Mesenchymal stem cell (in vitro differentiated cells and primary cell): ENCODE results near the gene ITGB5.

Source experiments
- DNase-seq: peaks from one replicate; pipeline ENCODE4 v3.0.0-alpha.2; 2013
- H2AFZ ChIP-seq: one replicate; pipeline ENCODE4 v1.6.1; 2013; ENCODE audit warnings: low read depth, mild to moderate bottlenecking, control low read depth, inconsistent platforms, low read length, moderate library complexity
- H2AK5ac ChIP-seq: 2 replicates; pipeline ENCODE4 v1.6.1; 2013; ENCODE audit warnings: low read length, moderate library complexity, mild to moderate bottlenecking, inconsistent platforms; ENCODE audit not compliant: severe bottlenecking
- H2BK120ac ChIP-seq: one replicate; pipeline ENCODE4 v1.6.1; 2013; ENCODE audit warnings: low read depth, mild to moderate bottlenecking, inconsistent platforms, low read length, moderate library complexity
- H2BK12ac ChIP-seq, 2 experiments: one replicate each; pipeline ENCODE4 v1.6.1; 2013; ENCODE audit warnings: inconsistent platforms in 2 of 2, low read length in 2 of 2, mild to moderate bottlenecking in 2 of 2, moderate library complexity in 2 of 2, control low read depth in 1 of 2
- H2BK15ac ChIP-seq: one replicate; pipeline ENCODE4 v1.6.1; 2013; ENCODE audit warnings: mild to moderate bottlenecking, low read depth, inconsistent platforms; ENCODE audit not compliant: poor library complexity, severe bottlenecking
- H2BK5ac ChIP-seq: 2 replicates; pipeline ENCODE4 v1.6.1; 2013; ENCODE audit warnings: low read depth, mild to moderate bottlenecking, low read length, control low read depth, inconsistent platforms; ENCODE audit not compliant: poor library complexity, severe bottlenecking
- H3K14ac ChIP-seq, 2 experiments: one replicate each; pipeline ENCODE4 v1.6.1; 2013; ENCODE audit warnings: inconsistent platforms in 2 of 2, low read length in 2 of 2, control low read depth in 1 of 2, mild to moderate bottlenecking in 1 of 2, moderate library complexity in 1 of 2
- H3K18ac ChIP-seq, 2 experiments: one replicate each; pipeline ENCODE4 v1.6.1; 2013; ENCODE audit warnings: inconsistent platforms in 2 of 2, low read length in 2 of 2, control low read depth in 1 of 2, low read depth in 1 of 2, mild to moderate bottlenecking in 1 of 2
- H3K23ac ChIP-seq, 2 experiments: one replicate each; pipeline ENCODE4 v1.6.1; 2013; ENCODE audit warnings: inconsistent platforms in 2 of 2, low read length in 2 of 2, mild to moderate bottlenecking in 2 of 2, moderate library complexity in 2 of 2, control low read depth in 1 of 2
- H3K27ac ChIP-seq: 2 replicates; pipeline ENCODE4 v1.5.1; 2013; ENCODE audit warnings: mild to moderate bottlenecking, moderate library complexity, low read length, control low read depth, inconsistent platforms; ENCODE audit not compliant: poor library complexity, severe bottlenecking
- H3K27me3 ChIP-seq, 2 experiments: 2 replicates each; pipeline versions ENCODE4 v1.6.1 to v1.7.0; 2013; ENCODE audit warnings: low read length in 2 of 2, mild to moderate bottlenecking in 2 of 2, moderate library complexity in 2 of 2, control low read depth in 1 of 2, inconsistent platforms in 1 of 2; ENCODE audit not compliant: control insufficient read depth in 1 of 2, insufficient read depth in 1 of 2
- H3K36me3 ChIP-seq, 2 experiments: 2 replicates each; pipeline versions ENCODE4 v1.6.1 to v1.7.0; 2013; ENCODE audit warnings: low read length in 2 of 2, control low read depth in 1 of 2, inconsistent platforms in 1 of 2, low read depth in 1 of 2, mild to moderate bottlenecking in 1 of 2; ENCODE audit not compliant: insufficient read depth in 2 of 2, control insufficient read depth in 1 of 2
- H3K4ac ChIP-seq, 2 experiments: one replicate each; pipeline ENCODE4 v1.6.1; 2013; ENCODE audit warnings: inconsistent platforms in 2 of 2, low read length in 2 of 2, mild to moderate bottlenecking in 2 of 2, moderate library complexity in 2 of 2, control low read depth in 1 of 2, low read depth in 1 of 2
- H3K4me1 ChIP-seq: 2 replicates; pipeline ENCODE4 v1.6.1; 2013; ENCODE audit warnings: low read depth, low read length, control low read depth; ENCODE audit not compliant: control insufficient read depth, insufficient read depth
- H3K4me2 ChIP-seq: 2 replicates; pipeline ENCODE4 v1.6.1; 2013; ENCODE audit warnings: low read length, mild to moderate bottlenecking, inconsistent platforms; ENCODE audit not compliant: poor library complexity, severe bottlenecking
- H3K4me3 ChIP-seq, 2 experiments: 2 replicates each; pipeline versions ENCODE4 v1.5.1 to v1.7.0; 2013; ENCODE audit warnings: low read length in 2 of 2, mild to moderate bottlenecking in 2 of 2, control low read depth in 1 of 2, low read depth in 1 of 2; ENCODE audit not compliant: insufficient read depth in 1 of 2
- H3K79me1 ChIP-seq: replicated peaks from 2 replicates; pipeline ENCODE4 v1.6.1; 2013; ENCODE audit warnings: mild to moderate bottlenecking, control low read depth, low read length, inconsistent platforms; ENCODE audit not compliant: poor library complexity, severe bottlenecking
- H3K9ac ChIP-seq: 2 replicates; pipeline ENCODE4 v1.7.0; 2013; ENCODE audit warnings: mild to moderate bottlenecking, low read length, moderate library complexity
- H3K9me3 ChIP-seq: 2 replicates; pipeline ENCODE4 v1.7.0; 2013; ENCODE audit warnings: mild to moderate bottlenecking, low read length; ENCODE audit not compliant: control insufficient read depth
- H4K8ac ChIP-seq: one replicate; pipeline ENCODE4 v1.6.1; 2013; ENCODE audit warnings: inconsistent platforms, mild to moderate bottlenecking, low read length, moderate library complexity
- H4K91ac ChIP-seq: one replicate; pipeline ENCODE4 v1.6.1; 2013; ENCODE audit warnings: mild to moderate bottlenecking, low read length, inconsistent platforms
- WGBS: methylation state at CpG from one replicate; pipeline ENCODE4 v1.1.7; 2013; ENCODE audit warnings: mixed read lengths; 5-methylcytosine and 5-hydroxymethylcytosine counted together

ITGB5 gene

GRCh38 chr3:124886168-124887056 is 753 bp downstream of the ITGB5 start:
- Histone ChIP-seq H3K4me2 (peak overlapping the region; percentile 83), H3K14ac (peak overlapping the region; percentile 81 to 96), H3K9me3 (no peaks in the 10 kb centered on the region), H4K8ac (peak overlapping the region; percentile 83), H2BK15ac (peak overlapping the region; percentile 95), H2BK12ac (peak overlapping the region; percentile 4 to 43), H3K27ac (peak overlapping the region; percentile 59), H2AK5ac (no peak overlapping the region), H4K91ac (peak overlapping the region; percentile 93), H2AFZ (no peak overlapping the region), H3K27me3 (no peaks in the 10 kb centered on the region), H3K9ac (peak overlapping the region; percentile 95), H3K4ac (peak overlapping the region; percentile 90 to 94), H2BK120ac (peak overlapping the region; percentile 93), H3K18ac (peak overlapping the region; percentile 99), H3K23ac (peak overlapping the region; percentile 20 to 67), H2BK5ac (peak overlapping the region; percentile 86), H3K79me1 (no peaks in the 10 kb centered on the region), H3K36me3 (peaks cover 0 to 16% of the 10 kb centered on the region in 2 experiments), H3K4me3 (peak overlapping the region; percentile 86 to 91), H3K4me1 (peaks cover 20% of the 10 kb centered on the region)
- DNase-seq: peak; percentile 71
- under 1% methylated on average over 70 of the region's 87 CpGs for WGBS

- Histone ChIP-seq H3K4me1 (peaks cover 20% of the 10 kb centered on the region), H4K91ac (peak overlapping the region; percentile 90), H3K9ac (peak overlapping the region; percentile 95), H3K4me2 (peak overlapping the region; percentile 67), H4K8ac (peak overlapping the region; percentile 83), H3K27ac (peak overlapping the region; percentile 59), H3K4me3 (peak overlapping the region; percentile 86 to 91), H3K27me3 (no peaks in the 10 kb centered on the region), H3K79me1 (no peaks in the 10 kb centered on the region), H3K4ac (peak overlapping the region; percentile 26 to 94), H3K23ac (peak overlapping the region in 1 of 2 experiments; percentile 48), H2BK15ac (peak overlapping the region; percentile 84), H3K18ac (peak overlapping the region; percentile 99), H3K36me3 (peaks cover 0 to 16% of the 10 kb centered on the region in 2 experiments), H2BK12ac (peak overlapping the region; percentile 4 to 75), H3K14ac (peak overlapping the region; percentile 14 to 22), H2AFZ (no peak overlapping the region), H3K9me3 (no peaks in the 10 kb centered on the region), H2BK5ac (no peak overlapping the region), H2BK120ac (peak overlapping the region; percentile 93), H2AK5ac (no peak overlapping the region)
- WGBS: 1% methylated on average over 10 of the region's 17 CpGs
- peak; percentile 56 for DNase-seq
These were observed 1.5 kb downstream of the ITGB5 start for GRCh38 chr3:124885466-124886167.

- Histone ChIP-seq H3K14ac (no peak overlapping the region), H4K91ac (peak overlapping the region; percentile 92), H3K4me2 (no peak overlapping the region), H3K36me3 (peaks cover 0 to 16% of the 10 kb centered on the region in 2 experiments), H2BK120ac (no peak overlapping the region), H3K79me1 (no peaks in the 10 kb centered on the region), H2BK12ac (peak overlapping the region in 1 of 2 experiments; percentile 69), H3K4ac (peak overlapping the region; percentile 15 to 62), H2BK15ac (no peak overlapping the region), H2AFZ (no peak overlapping the region), H3K18ac (peak overlapping the region; percentile 0 to 65), H3K27ac (peak overlapping the region; percentile 45), H3K27me3 (no peaks in the 10 kb centered on the region), H2AK5ac (peak overlapping the region; percentile 49), H4K8ac (peak overlapping the region; percentile 81), H2BK5ac (no peak overlapping the region), H3K9ac (peak overlapping the region; percentile 95), H3K23ac (no peak overlapping the region), H3K4me3 (peak overlapping the region in 1 of 2 experiments; percentile 50), H3K9me3 (no peaks in the 10 kb centered on the region), H3K4me1 (peaks cover 20% of the 10 kb centered on the region)
- no peak for DNase-seq
- 79% methylated on average over 7 of the region's 7 CpGs for WGBS
These were observed 2.6 kb downstream of the ITGB5 start for GRCh38 chr3:124884474-124885101.
